22Rv1 (cell line): ENCODE data around the gene ARPC5.

Experiments
- CTCF ChIP-seq: fragments of 450-650 bp; IDR thresholded peaks from 2 replicates; pipeline ENCODE4 v1.5.1; 2017; ENCODE audit warnings: mild to moderate bottlenecking
- ZFX ChIP-seq: fragments of 450-650 bp; IDR thresholded peaks from 2 replicates; pipeline ENCODE4 v1.6.1; 2017; ENCODE audit warnings: antibody characterized with exemption, borderline replicate concordance

GRCh38 chr1:183642166-183642565, 6.6 kb upstream of the ARPC5 start:
- TF ChIP-seq CTCF (no peak), ZFX (no peak)
